ENCODE measurements around the gene DISP3. TPM values are rescaled to one million over a fixed set of nuclear protein-coding genes. Genes with fewer than 3 reads are reported as not detected.

Gene DISP3
- total and polyA plus RNA-seq, 2 of the 13 experiments (the other 11 are each of a cell fraction or from before 2014, with no cell fraction given) = 0.08 to 0.13 TPM

GRCh38 chr1:11475748-11476147, 3.2 kb upstream of the DISP3 start:
- ChIA-PET POLR2A (no interaction called here), CTCF (ENCODE audit: low intra/inter-chr PET ratio, low total read pairs) (no interaction called here)
- no peaks in the 10 kb centered on the region for H3K4me1 ChIP-seq (ENCODE audit: insufficient read depth, low read length)
- no peak overlapping the region for H2AFZ ChIP-seq (ENCODE audit: low read length)
- H3K9me3 ChIP-seq (ENCODE audit: low read length) = no peaks in the 10 kb centered on the region
- intact Hi-C loops (cut with micrococcal nuclease; ENCODE audit: unreplicated experiment) = loop anchor here (1.0 kb wide), 1 partner anchor 27 kb away; no protein-coding TSS in a partner anchor
- H3K36me3 ChIP-seq (replicated peaks in 1 of 2; ENCODE audit: control insufficient read depth in 1 of 2, insufficient read depth in 2 of 2, low read length in 2 of 2) = no peaks in the 10 kb centered on the region
- H3K79me2 ChIP-seq (ENCODE audit: insufficient read depth, low read length) = no peaks in the 10 kb centered on the region
- in situ Hi-C loops (cut with HindIII; ENCODE audit: extremely low pct_ligation_motif_present, low pct_unique_long_range_greater_than_20kb) = loop anchor here (5.0 to 10.0 kb wide), 2 partner anchors 162 to 239 kb away; no protein-coding TSS in a partner anchor
- no peaks in the 10 kb centered on the region for H4K20me1 ChIP-seq (ENCODE audit: insufficient read depth, low read length)
- no TSS peak for BruUV-seq (replicated peaks)
- FAIRE-seq = no peak
- ATAC-seq = no peak
- no peak overlapping the region for H3K9ac ChIP-seq (ENCODE audit: insufficient read depth, low read depth, low read length)
- DNase-seq (ENCODE audit: low spot score) = no peak
- no peak overlapping the region for H3K4me3 ChIP-seq (replicated peaks in 1 of 3; ENCODE audit: insufficient read depth in 1 of 3, low read depth in 2 of 3, low read length in 3 of 3)
- H3K4me2 ChIP-seq (ENCODE audit: low read depth, low read length) = no peak overlapping the region
- H3K27ac ChIP-seq (ENCODE audit: extremely low read length, insufficient read depth, low read length) = no peak overlapping the region
- 3% methylated on average over 4 of the region's 4 CpGs for WGBS (ENCODE audit: low lambda C conversion rate)
- H3K27me3 ChIP-seq (ENCODE audit: control insufficient read depth in 1 of 2, insufficient read depth in 2 of 2, low read length in 2 of 2) = peaks cover 1 to 12% of the 10 kb centered on the region in 2 experiments; a peak in 3 of 5 replicates
- TF ChIP-seq PAX8 (CRISPR knock-in tag; IDR thresholded peaks at IDR 0.05; ENCODE audit: borderline replicate concordance) (no peak), LBX2 (CRISPR knock-in tag; IDR thresholded peaks at IDR 0.05; ENCODE audit: borderline replicate concordance) (no peak), GTF3A (CRISPR knock-in tag; conservative IDR thresholded peaks at IDR 0.05) (no peak), ZNF652 (CRISPR knock-in tag; IDR thresholded peaks at IDR 0.05; ENCODE audit: borderline replicate concordance, low read depth) (no peak)
- TF ChIP-seq, protein P1, sequence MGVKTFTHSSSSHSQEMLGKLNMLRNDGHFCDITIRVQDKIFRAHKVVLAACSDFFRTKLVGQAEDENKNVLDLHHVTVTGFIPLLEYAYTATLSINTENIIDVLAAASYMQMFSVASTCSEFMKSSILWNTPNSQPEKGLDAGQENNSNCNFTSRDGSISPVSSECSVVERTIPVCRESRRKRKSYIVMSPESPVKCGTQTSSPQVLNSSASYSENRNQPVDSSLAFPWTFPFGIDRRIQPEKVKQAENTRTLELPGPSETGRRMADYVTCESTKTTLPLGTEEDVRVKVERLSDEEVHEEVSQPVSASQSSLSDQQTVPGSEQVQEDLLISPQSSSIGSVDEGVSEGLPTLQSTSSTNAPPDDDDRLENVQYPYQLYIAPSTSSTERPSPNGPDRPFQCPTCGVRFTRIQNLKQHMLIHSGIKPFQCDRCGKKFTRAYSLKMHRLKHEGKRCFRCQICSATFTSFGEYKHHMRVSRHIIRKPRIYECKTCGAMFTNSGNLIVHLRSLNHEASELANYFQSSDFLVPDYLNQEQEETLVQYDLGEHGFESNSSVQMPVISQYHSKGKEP (CRISPR knock-in tag; IDR thresholded peaks at IDR 0.05) = no peak
- TF ChIP-seq, protein P2, sequence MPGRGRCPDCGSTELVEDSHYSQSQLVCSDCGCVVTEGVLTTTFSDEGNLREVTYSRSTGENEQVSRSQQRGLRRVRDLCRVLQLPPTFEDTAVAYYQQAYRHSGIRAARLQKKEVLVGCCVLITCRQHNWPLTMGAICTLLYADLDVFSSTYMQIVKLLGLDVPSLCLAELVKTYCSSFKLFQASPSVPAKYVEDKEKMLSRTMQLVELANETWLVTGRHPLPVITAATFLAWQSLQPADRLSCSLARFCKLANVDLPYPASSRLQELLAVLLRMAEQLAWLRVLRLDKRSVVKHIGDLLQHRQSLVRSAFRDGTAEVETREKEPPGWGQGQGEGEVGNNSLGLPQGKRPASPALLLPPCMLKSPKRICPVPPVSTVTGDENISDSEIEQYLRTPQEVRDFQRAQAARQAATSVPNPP (CRISPR knock-in tag; IDR thresholded peaks at IDR 0.05) = no peak

Measured in HepG2 (cell line).